Esophagus muscularis mucosa (tissue), 4 donors: ENCODE data around the gene HS6ST3.

Experiments
- CTCF ChIP-seq, 3 experiments: fragments of 200-600 bp in 2 of 3; fragments of 450-650 bp in 1 of 3; sonication (generic) in 2 of 3; IDR thresholded peaks; one replicate each; pipeline ENCODE4 v1.5.1; 2017 to 2019; ENCODE audit warnings: antibody characterized with exemption in 3 of 3, mild to moderate bottlenecking in 2 of 3, moderate library complexity in 1 of 3
- EP300 ChIP-seq: sonication (generic); formaldehyde crosslinking; IDR thresholded peaks from one replicate; pipeline ENCODE4 v1.6.1; 2017; ENCODE audit warnings: antibody characterized with exemption
- POLR2A ChIP-seq: fragments of 450-650 bp; IDR thresholded peaks from one replicate; pipeline ENCODE4 v1.6.1; 2017; ENCODE audit warnings: antibody characterized with exemption, moderate library complexity, mild to moderate bottlenecking, low read depth
- POLR2AphosphoS5 ChIP-seq, 2 donors: sonication (generic); formaldehyde crosslinking; IDR thresholded peaks; one replicate each; pipeline ENCODE4 v1.6.1; 2017; ENCODE audit warnings: antibody characterized with exemption in 2 of 2

GRCh38 chr13:96492766-96493165, 402.9 kb downstream of the HS6ST3 start:
- no peak for TF ChIP-seq POLR2A
- TF ChIP-seq CTCF (IDR thresholded peaks at IDR 0.05), result no peak
- TF ChIP-seq EP300, result no peak
- TF ChIP-seq POLR2AphosphoS5 (IDR thresholded peaks at IDR 0.05), result no peak
